ENCODE results near the gene CD300LB. TPM values are rescaled to one million over a fixed set of nuclear protein-coding genes. Genes with fewer than 3 reads are reported as not detected.
A peak's percentile ranks its signal among the peaks of the same experiment; 100 is the strongest.
"Not testable (repeated sequence)": the region's sequence is repeated elsewhere in the genome, so short reads cannot be mapped to it uniquely, and the experiment has no call there.

CD300LB gene
- total and polyA plus RNA-seq, 9 donors = 0.04 to 0.35 (median 0.19) TPM

DNA sequence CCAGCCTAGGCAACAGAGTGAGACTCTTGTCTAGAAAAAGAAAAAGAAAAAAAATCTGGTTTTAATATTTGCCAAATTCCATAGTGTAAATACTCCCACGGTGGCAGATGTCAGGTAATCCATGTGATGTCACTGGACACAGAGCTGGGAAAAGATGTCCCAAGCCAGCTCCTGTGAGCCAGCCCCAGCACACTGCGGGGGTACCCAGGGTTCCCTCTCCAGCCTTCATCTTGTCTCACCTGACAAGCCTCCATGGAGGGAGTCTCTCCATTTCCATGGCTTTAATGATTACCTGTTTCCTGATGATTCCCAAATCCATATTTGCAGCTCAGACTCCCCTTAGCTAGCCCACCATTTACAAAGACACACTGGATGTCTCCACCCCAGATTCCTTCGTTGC is 4.6 kb downstream of the CD300LB start:
- Histone ChIP-seq H3K4me3 (ENCODE audit: low read length) (no peak overlapping the region), H3K27ac (ENCODE audit: low read length) (no peak overlapping the region), H3K9me3 (replicated peaks; ENCODE audit: control insufficient read depth, low read depth, low read length) (peaks cover 3% of the 10 kb centered on the region), H3K27me3 (ENCODE audit: control insufficient read depth, insufficient read depth, low read length) (peaks cover 4% of the 10 kb centered on the region), H3K4me1 (ENCODE audit: control insufficient read depth, insufficient read depth, low read length) (no peaks in the 10 kb centered on the region), H3K36me3 (ENCODE audit: control insufficient read depth, insufficient read depth, low read length) (no peaks in the 10 kb centered on the region)
- 86% methylated on average over 1 of the region's 3 CpGs for WGBS (ENCODE audit: insufficient coverage)
- no peak for DNase-seq

DNA sequence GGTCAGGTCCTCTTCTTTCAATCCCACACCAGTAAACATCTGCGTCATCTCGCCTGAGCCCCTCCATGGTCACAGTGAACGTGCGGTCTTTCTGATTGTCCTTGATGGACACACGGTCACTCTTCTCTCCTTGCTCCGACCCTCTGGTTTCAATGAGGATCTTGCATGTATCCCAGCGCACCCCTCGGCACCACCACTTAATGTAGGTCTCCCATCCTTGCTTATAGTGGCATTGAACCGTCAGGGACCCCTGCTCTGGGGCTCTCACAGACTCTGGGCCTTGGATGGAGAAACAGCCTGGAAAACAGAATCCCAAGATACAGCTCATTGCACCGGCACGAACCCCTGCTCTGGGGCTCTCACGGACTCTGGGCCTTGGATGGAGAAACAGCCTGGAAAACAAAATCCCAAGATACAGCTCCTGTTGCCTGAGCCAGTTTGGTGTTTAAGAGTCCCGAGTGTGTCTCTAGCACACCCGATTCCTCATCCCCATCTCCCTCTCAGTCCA is 5.4 kb downstream of the CD300LB start:
- Histone ChIP-seq H3K27me3 (ENCODE audit: control insufficient read depth, insufficient read depth, low read length) (peaks cover 2% of the 10 kb centered on the region), H3K36me3 (ENCODE audit: control insufficient read depth, insufficient read depth, low read length) (no peaks in the 10 kb centered on the region), H3K4me1 (ENCODE audit: control insufficient read depth, insufficient read depth, low read length) (no peaks in the 10 kb centered on the region), H3K27ac (ENCODE audit: low read length) (no peak overlapping the region), H3K9me3 (replicated peaks; ENCODE audit: control insufficient read depth, low read depth, low read length) (peaks cover 3% of the 10 kb centered on the region), H3K4me3 (ENCODE audit: low read length) (no peak overlapping the region)
- 81% methylated on average over 14 of the region's 14 CpGs for whole genome bisulfite sequencing (ENCODE audit: insufficient coverage)
- no peak for DNase-seq

DNA sequence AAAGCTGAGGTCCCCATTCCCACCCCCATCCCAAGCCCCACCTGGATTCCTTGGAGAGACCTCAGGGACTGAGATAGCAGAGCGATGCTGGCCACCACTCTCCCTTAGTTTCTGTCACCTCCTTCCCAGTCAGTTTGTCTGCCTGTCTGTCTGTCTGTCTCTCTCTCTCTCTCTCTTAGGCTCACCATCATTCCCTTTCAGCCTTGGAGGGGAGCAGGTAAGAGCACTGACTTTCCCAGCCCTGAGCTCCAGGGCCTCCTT is 5.9 kb downstream of the CD300LB start:
- no peak overlapping the region for H3K4me3 ChIP-seq (ENCODE audit: low read length)
- H3K9me3 ChIP-seq (replicated peaks; ENCODE audit: control insufficient read depth, low read depth, low read length) = peaks cover 3% of the 10 kb centered on the region
- H3K27me3 ChIP-seq (ENCODE audit: control insufficient read depth, insufficient read depth, low read length) = peaks cover 2% of the 10 kb centered on the region
- no peak overlapping the region for H3K27ac ChIP-seq (ENCODE audit: low read length)
- H3K4me1 ChIP-seq (ENCODE audit: control insufficient read depth, insufficient read depth, low read length) = no peaks in the 10 kb centered on the region
- 100% methylated on average over 1 of the region's 1 CpG for WGBS (ENCODE audit: insufficient coverage)
- DNase-seq = no peak
- H3K36me3 ChIP-seq (ENCODE audit: control insufficient read depth, insufficient read depth, low read length) = no peaks in the 10 kb centered on the region

DNA sequence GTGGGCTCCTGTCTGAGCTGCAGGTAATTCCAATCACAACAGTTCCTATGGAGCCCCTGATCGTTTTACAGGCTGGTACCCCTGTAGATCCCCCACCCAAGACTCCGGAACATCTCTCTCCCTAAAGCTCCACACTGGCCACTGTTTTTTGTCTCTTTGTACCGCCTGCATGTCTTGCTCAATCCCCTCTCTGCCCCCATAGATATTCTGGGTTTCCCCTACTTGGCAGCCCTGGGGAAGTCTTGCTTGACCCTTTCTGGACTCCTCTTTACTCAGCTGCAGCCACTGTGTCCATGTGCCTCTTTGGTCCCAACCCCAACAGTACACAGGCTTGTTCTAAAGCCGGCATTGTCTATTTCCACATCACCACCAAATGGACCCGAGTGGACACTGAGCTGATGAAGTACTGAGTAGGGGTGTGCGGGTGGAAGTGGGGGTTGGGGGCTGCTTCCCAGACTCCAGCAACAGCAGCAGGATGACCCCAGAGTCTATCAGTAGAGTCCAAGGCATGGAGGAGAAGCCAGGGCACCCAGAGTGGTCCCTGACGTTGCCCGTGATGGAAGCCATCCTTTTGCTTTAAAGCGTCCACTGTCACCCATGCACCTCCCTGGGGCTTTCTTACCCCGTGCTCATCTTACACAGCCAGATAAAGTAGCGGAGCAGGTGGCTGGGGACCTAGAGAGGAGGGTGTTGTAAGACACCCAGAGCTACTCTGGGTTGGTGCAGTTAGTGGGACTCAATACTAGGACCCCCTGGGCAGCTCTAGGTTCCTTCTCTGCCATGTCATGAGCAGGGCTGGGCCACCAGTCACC is 6.4 kb downstream of the CD300LB start:
- H3K4me1 ChIP-seq (ENCODE audit: control insufficient read depth, insufficient read depth, low read length) = no peaks in the 10 kb centered on the region
- no peak overlapping the region for H3K27ac ChIP-seq (ENCODE audit: low read length)
- H3K9me3 ChIP-seq (replicated peaks; ENCODE audit: control insufficient read depth, low read depth, low read length) = peaks cover 3% of the 10 kb centered on the region
- DNase-seq = no peak
- H3K27me3 ChIP-seq (ENCODE audit: control insufficient read depth, insufficient read depth, low read length) = peaks cover 2% of the 10 kb centered on the region
- WGBS (ENCODE audit: insufficient coverage) = 78% methylated on average over 4 of the region's 11 CpGs
- no peak overlapping the region for H3K4me3 ChIP-seq (ENCODE audit: low read length)
- no peaks in the 10 kb centered on the region for H3K36me3 ChIP-seq (ENCODE audit: control insufficient read depth, insufficient read depth, low read length)

DNA sequence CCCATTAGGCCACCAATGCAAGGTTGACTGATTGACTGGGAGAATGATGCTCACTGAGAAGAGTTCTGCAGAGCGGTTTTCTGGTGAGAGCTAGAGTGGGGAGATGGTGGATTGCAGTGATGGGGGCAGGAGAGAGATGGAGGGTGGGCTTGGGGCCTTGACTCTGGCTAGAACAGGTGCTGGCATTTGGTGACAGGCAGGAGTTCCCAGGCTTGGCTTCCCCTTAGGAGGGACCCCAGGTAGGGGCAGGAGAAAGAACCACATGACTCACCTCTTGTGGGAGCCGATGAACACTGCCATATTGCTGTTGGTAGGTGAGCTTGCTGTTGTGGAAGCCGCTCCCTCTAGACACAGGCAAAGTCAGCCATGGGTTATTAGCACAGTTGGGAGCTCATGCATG is 8.0 kb downstream of the CD300LB start:
- no peak overlapping the region for H3K27ac ChIP-seq (ENCODE audit: low read length)
- no peaks in the 10 kb centered on the region for H3K4me1 ChIP-seq (ENCODE audit: control insufficient read depth, insufficient read depth, low read length)
- peaks cover 2% of the 10 kb centered on the region for H3K27me3 ChIP-seq (ENCODE audit: control insufficient read depth, insufficient read depth, low read length)
- no peak overlapping the region for H3K4me3 ChIP-seq (ENCODE audit: low read length)
- no peak for DNase-seq
- 91% methylated on average over 3 of the region's 3 CpGs for WGBS (ENCODE audit: insufficient coverage)
- no peaks in the 10 kb centered on the region for H3K36me3 ChIP-seq (ENCODE audit: control insufficient read depth, insufficient read depth, low read length)
- peaks cover 3% of the 10 kb centered on the region for H3K9me3 ChIP-seq (replicated peaks; ENCODE audit: control insufficient read depth, low read depth, low read length)

DNA sequence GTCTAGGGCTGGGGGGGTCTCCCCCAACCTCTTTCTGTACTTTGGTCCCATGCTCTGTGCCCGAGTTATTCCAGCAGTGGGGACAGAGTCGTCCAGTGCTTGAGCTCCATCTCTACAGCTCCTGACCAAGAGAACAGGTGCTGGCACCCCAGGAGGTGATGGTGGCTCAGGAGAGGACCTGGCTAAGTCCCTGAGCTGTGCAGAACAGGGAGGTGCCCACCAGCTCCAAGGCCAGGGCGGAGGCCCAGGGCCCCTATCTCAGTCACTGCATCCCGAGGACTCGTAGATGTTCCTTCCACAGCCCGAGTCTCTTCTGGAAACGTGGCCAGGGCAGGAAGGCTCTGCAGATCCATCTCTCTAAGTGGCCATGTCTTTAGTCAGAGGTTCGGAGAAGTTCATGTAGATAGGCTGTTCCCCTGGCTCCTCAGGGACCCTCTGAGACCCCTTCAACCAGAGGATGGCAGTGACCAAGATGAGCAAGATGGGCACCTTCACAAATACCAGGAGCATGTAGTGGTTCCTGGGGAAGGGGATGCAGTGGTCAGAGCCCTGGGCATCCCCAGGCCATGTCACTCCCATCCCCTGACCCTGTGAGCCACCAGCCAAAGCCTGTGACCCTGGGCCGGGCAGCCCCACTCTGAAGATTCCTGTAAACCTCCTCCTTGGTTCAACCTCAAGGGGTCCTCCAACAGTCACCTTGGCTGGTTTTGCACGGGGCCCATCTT is 8.7 kb downstream of the CD300LB start:
- Histone ChIP-seq H3K36me3 (ENCODE audit: control insufficient read depth, insufficient read depth, low read length) (no peaks in the 10 kb centered on the region), H3K4me3 (ENCODE audit: low read length) (no peak overlapping the region), H3K4me1 (ENCODE audit: control insufficient read depth, insufficient read depth, low read length) (no peaks in the 10 kb centered on the region), H3K9me3 (replicated peaks; ENCODE audit: control insufficient read depth, low read depth, low read length) (peaks cover 3% of the 10 kb centered on the region), H3K27ac (ENCODE audit: low read length) (no peak overlapping the region), H3K27me3 (ENCODE audit: control insufficient read depth, insufficient read depth, low read length) (peaks cover 2% of the 10 kb centered on the region)
- 86% methylated on average over 10 of the region's 10 CpGs for WGBS (ENCODE audit: insufficient coverage)
- no peak for DNase-seq

DNA sequence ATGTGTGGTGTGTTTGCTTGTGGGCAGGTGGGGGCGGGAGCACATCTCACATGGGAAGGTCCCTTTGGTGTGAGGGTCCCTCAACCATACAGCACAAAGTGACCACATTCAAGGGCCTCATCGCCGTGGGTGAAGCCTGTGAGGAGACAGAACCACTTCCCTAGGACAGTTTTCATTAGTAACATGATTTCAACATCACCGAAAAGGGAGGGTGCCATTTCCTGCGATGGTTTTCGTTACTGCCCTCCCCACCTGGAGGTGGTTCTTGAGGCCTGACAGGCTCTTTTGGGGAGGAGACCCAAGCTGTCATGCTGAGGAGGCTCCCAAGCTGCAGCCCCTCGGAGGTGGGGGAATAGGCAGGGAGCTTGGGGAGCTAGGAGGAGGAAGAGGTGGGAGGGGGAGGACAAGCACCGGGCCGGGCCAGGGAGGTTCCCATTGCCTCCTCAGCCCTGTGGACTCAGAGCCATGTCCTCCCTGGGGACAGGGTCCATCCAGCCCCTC is 9.5 kb downstream of the CD300LB start:
- Histone ChIP-seq H3K36me3 (ENCODE audit: control insufficient read depth, insufficient read depth, low read length) (no peaks in the 10 kb centered on the region), H3K27me3 (ENCODE audit: control insufficient read depth, insufficient read depth, low read length) (peaks cover 2% of the 10 kb centered on the region), H3K27ac (ENCODE audit: low read length) (peak overlapping the region; percentile 76), H3K4me1 (ENCODE audit: control insufficient read depth, insufficient read depth, low read length) (no peaks in the 10 kb centered on the region), H3K9me3 (replicated peaks; ENCODE audit: control insufficient read depth, low read depth, low read length) (peaks cover 3% of the 10 kb centered on the region), H3K4me3 (ENCODE audit: low read length) (no peak overlapping the region)
- DNase-seq = peak; percentile 43
- WGBS (ENCODE audit: insufficient coverage) = 77% methylated on average over 4 of the region's 9 CpGs

DNA sequence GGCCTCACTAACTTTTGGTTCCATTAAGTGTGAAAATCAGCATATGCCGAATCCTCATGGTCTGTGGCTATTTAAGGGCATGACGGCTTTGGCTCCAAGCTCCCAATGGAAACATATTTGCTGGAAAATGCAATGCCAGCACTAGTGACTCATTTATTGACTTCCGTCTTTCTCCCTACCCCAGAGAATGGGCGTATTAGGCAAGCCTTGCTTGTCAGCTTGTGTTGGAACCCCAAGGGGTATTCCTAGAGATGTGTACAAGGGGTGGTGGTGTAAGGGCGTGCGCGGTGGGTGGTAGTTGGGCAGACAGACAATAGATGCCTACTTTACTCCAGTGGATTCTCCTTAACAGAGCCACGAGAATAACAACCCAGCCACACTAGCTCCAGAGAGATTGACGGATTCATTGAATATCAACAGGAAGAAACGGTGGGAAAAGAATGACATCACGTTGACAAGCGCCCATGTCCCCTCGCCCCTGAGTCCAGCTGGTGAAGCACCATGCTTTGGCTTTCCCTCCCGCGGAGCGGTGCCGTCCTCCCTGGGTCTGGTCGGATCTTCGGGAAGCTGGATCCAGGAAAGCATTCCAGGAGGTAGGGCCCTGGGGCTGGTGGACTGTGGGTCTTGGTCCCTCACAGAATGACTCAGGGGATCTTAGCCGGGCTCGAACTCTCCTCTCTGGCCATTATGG is 10.3 kb downstream of the CD300LB start:
- H3K27me3 ChIP-seq (ENCODE audit: control insufficient read depth, insufficient read depth, low read length) = peaks cover 2% of the 10 kb centered on the region
- WGBS (ENCODE audit: insufficient coverage) = 85% methylated on average over 11 of the region's 21 CpGs
- H3K9me3 ChIP-seq (replicated peaks; ENCODE audit: control insufficient read depth, low read depth, low read length) = peaks cover 3% of the 10 kb centered on the region
- H3K4me3 ChIP-seq (ENCODE audit: low read length) = no peak overlapping the region
- H3K27ac ChIP-seq (ENCODE audit: low read length) = peak overlapping the region; percentile 76
- no peaks in the 10 kb centered on the region for H3K4me1 ChIP-seq (ENCODE audit: control insufficient read depth, insufficient read depth, low read length)
- no peaks in the 10 kb centered on the region for H3K36me3 ChIP-seq (ENCODE audit: control insufficient read depth, insufficient read depth, low read length)
- peak; percentile 77 for DNase-seq

DNA sequence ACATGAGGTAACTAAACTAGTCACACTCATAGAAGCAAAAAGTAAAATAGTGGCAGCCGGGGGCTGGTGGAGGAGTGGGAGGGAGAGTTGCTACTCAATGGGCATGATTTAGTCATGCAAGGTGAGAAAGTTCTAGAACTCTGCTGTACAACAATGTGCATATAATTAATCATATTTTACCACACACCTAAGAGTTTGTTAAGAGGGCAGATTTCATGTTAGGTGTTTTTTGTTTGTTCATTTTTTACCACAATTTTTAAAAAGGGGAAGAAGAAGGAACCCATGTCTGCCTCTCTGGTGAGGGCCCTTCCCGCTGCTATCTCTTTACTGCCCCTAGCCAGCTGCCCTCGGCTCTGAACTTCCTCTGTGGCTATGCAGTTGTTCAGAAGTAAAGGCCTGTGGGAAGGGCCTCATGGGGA is 11.2 kb downstream of the CD300LB start:
- H3K27me3 ChIP-seq (ENCODE audit: control insufficient read depth, insufficient read depth, low read length) = peaks cover 2% of the 10 kb centered on the region
- no peaks in the 10 kb centered on the region for H3K36me3 ChIP-seq (ENCODE audit: control insufficient read depth, insufficient read depth, low read length)
- H3K4me1 ChIP-seq (ENCODE audit: control insufficient read depth, insufficient read depth, low read length) = no peaks in the 10 kb centered on the region
- peak; percentile 64 for DNase-seq
- H3K9me3 ChIP-seq (replicated peaks; ENCODE audit: control insufficient read depth, low read depth, low read length) = peaks cover 3% of the 10 kb centered on the region
- WGBS (ENCODE audit: insufficient coverage) = no CpG with 5 or more reads among the region's 3 CpGs
- no peak overlapping the region for H3K27ac ChIP-seq (ENCODE audit: low read length)
- no peak overlapping the region for H3K4me3 ChIP-seq (ENCODE audit: low read length)

DNA sequence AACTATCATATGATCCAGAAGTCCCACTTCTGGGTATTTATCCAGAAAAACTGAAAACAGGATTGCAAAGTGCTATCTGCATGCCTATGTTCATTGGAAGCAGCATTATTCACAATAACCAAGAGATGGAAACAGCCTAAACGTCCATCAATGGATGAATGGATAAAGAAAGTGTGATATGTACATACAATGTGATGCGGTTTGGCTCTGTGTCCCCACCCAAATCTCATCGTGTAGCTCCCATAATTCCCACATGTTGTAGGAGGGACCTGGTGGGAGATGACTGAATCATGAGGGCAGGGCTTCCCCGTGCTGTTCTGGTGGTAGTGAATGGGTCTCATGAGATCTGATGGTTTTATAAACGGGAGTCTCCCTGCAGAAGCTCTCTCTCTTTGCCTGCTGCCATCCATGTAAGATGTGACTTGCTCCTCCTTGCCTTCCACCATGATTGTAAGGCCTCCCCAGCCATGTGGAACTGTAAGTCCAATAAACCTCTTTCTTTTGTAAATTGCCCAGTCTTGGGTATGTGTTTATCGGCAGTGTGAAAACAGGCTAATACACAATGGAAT is 12.8 kb downstream of the CD300LB start:
- H3K9me3 ChIP-seq (replicated peaks; ENCODE audit: control insufficient read depth, low read depth, low read length); H3K27me3 ChIP-seq (ENCODE audit: control insufficient read depth, insufficient read depth, low read length): not testable (repeated sequence)
- no CpG with 5 or more reads among the region's 6 CpGs for WGBS (ENCODE audit: insufficient coverage)

More for the DNA sequence above, 12.8 kb downstream of the CD300LB start:
- H3K36me3 ChIP-seq (ENCODE audit: control insufficient read depth, insufficient read depth, low read length); DNase-seq; H3K4me3 ChIP-seq (ENCODE audit: low read length); H3K4me1 ChIP-seq (ENCODE audit: control insufficient read depth, insufficient read depth, low read length); H3K27ac ChIP-seq (ENCODE audit: low read length): not testable (repeated sequence)
